IMR-90 (cell line): ENCODE results near the gene FANK1.

ENCODE experiments used
- CEBPB ChIP-seq: IDR thresholded peaks from 2 replicates; pipeline ENCODE4 v1.6.1; 2012; ENCODE audit warnings: low read depth, low read length, improper control_type of control experiment
- CHD1 ChIP-seq: IDR thresholded peaks from 2 replicates; pipeline ENCODE4 v1.6.1; 2012; ENCODE audit warnings: low read depth, low read length, improper control_type of control experiment
- CTCF ChIP-seq: conservative IDR thresholded peaks from 2 replicates; pipeline ENCODE4 v1.5.1; 2012; ENCODE audit warnings: mild to moderate bottlenecking, low read depth, low read length, improper control_type of control experiment
- MXI1 ChIP-seq: IDR thresholded peaks from 2 replicates; pipeline ENCODE4 v1.6.1; 2012; ENCODE audit warnings: low read depth, mild to moderate bottlenecking, low read length, moderate library complexity, borderline replicate concordance
- POLR2A ChIP-seq: IDR thresholded peaks from 2 replicates; pipeline ENCODE4 v1.6.1; 2012; ENCODE audit warnings: mild to moderate bottlenecking, low read depth, low read length
- RAD21 ChIP-seq: IDR thresholded peaks from 2 replicates; pipeline ENCODE4 v1.6.1; 2012; ENCODE audit warnings: low read length, improper control_type of control experiment
- RCOR1 ChIP-seq: IDR thresholded peaks from 2 replicates; pipeline ENCODE4 v1.6.1; 2012; ENCODE audit warnings: mild to moderate bottlenecking, low read length, improper control_type of control experiment; ENCODE audit not compliant: insufficient replicate concordance
- RFX5 ChIP-seq: IDR thresholded peaks from 2 replicates; pipeline ENCODE4 v1.8.0; 2012; ENCODE audit warnings: low read depth, mild to moderate bottlenecking, low read length, moderate library complexity
- SMC3 ChIP-seq: fragments of 150-350 bp; IDR thresholded peaks from 2 replicates; pipeline ENCODE4 v1.6.1; 2016; ENCODE audit warnings: low read depth, mild to moderate bottlenecking, antibody characterized with exemption, low read length, moderate library complexity
- TF ChIP-seq, protein P1 (sequence below): fragments of 150-350 bp; IDR thresholded peaks from 2 replicates; pipeline ENCODE4 v1.6.1; 2017; ENCODE audit warnings: mild to moderate bottlenecking, antibody characterized with exemption, low read length, low read depth

- TF ChIP-seq POLR2A (no peak), RFX5 (no peak), CTCF (no peak), CEBPB (peak; percentile 43), RAD21 (no peak), MXI1 (no peak), CHD1 (no peak), SMC3 (no peak), RCOR1 (no peak)
- TF ChIP-seq, protein P1, sequence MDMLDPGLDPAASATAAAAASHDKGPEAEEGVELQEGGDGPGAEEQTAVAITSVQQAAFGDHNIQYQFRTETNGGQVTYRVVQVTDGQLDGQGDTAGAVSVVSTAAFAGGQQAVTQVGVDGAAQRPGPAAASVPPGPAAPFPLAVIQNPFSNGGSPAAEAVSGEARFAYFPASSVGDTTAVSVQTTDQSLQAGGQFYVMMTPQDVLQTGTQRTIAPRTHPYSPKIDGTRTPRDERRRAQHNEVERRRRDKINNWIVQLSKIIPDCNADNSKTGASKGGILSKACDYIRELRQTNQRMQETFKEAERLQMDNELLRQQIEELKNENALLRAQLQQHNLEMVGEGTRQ: no peak
Observed at GRCh38 chr10:126004752-126005151, 108.4 kb downstream of the FANK1 start.
